Muscle of arm (tissue), 12 donors: ENCODE results near the gene ITCH. TPM values are rescaled to one million over a fixed set of nuclear protein-coding genes. Genes with fewer than 3 reads are reported as not detected.
A peak's percentile ranks its signal among the peaks of the same experiment; 100 is the strongest.
"Not testable (repeated sequence)": the region's sequence is repeated elsewhere in the genome, so short reads cannot be mapped to it uniquely, and the experiment has no call there.

ENCODE experiments used
- DNase-seq: peaks from one replicate; pipeline ENCODE4 v3.0.0-alpha.2; 2013
- polyA plus RNA-seq, 12 donors: library from polyadenylated mRNA; unstranded; fragments of 120-200 nt; gene quantifications; one replicate each; pipeline ENCODE4 v1.2.1, GENCODE V29; 2013; ENCODE audit not compliant: insufficient read length in 12 of 12

The ITCH gene
- polyA plus RNA-seq, 12 donors: 13.1 to 38.0 (median 31.3) TPM; not detected in 1

GRCh38 chr20:34507702-34508413, 144.8 kb downstream of the ITCH start:
- DNase-seq: no peak

- no peak for DNase-seq
Measured at GRCh38 chr20:34510575-34510974, 147.5 kb downstream of the ITCH start.

- DNase-seq: no peak
Measured at GRCh38 chr20:34511891-34512265, 148.8 kb downstream of the ITCH start.

GRCh38 chr20:34512266-34512954, 149.3 kb downstream of the ITCH start:
- DNase-seq: no peak

DNA sequence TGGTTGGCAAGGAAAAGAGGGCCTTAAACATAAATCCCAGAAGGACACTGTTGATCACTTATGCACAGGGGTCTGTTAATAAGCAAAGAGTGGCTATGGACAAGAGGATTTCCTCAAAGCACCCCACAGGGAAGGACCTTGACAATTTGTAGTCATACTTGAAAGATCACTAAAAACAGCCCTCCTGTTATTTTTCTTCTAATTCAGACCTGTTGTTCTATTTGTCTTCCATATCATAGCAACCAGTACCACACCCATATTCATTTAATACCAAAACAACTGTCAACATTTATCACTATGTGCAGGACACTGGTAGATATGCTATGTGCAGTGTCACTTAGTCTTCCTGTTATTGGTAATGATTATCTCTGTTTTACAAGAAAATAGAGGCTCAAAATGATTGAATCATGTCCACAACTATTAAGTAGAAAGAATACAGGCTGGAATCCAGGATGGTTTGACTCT, 149.9 kb downstream of the ITCH start:
- DNase-seq: no peak

DNA sequence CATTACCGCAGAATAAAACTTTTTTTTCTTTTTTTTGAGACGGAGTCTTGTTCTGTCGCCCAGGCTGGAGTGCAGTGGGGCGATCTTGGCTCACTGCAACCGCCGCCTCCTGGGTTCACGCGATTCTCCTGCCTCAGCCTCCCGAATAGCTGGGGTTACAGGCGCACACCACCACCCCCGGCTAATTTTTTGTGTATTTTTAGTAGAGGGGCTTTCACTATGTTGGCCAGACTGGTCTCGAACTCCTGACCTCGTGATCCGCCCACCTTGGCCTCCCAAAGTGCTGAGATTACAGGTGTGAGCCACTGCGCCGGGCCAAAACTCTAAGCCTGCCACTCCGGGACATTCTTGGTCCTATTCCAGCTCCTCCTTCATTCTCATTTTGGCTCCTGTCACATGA, 151.0 kb downstream of the ITCH start:
- DNase-seq: not testable (repeated sequence)

GRCh38 chr20:34514897-34515483, 151.9 kb downstream of the ITCH start:
- DNase-seq: no peak

DNA sequence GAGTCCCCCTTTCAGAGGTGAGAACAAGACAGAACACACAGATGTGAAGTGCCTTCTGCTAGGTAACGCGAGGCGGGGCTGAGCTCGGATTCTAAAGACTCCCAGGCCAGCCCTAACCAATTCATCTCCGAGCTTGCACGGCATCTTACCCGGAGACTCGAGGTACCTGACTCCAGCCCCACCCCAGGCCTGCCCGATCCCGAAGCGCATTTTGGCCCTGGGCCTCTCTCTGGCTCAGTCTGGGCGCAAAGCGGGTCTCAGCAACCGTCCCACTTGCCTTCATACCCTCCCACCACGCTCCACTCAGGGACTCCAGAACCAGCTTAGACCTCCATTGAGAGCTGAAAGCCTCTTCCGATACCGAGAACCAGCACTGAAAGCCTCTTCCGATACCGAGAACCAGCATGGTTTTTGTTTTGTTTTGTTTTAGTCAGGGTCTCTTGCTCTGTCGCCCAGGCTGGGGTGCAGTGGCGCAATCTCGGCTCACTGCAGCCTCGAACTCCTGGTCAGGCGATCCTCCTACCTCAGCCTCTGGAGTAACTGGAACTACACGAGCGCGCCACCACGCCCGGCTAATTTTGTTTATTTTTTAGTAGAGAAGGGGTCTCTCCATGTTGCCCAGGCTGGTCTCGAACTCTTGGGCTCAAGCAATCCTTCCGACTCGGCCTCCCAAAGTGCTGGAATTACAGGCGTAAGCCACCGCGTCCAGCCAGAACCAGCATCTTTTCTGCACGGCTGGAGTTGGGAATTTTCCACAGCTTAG, 152.6 kb downstream of the ITCH start:
- peak; percentile 38 for DNase-seq

GRCh38 chr20:34516247-34517113, 153.4 kb downstream of the ITCH start, which contains the start of gene DYNLRB1:
Gene DYNLRB1, plus strand, starts transcription at chr20:34516422. Its CDS starts 37 bp downstream, at chr20:34516459.
- peak; percentile 98 for DNase-seq

DNA sequence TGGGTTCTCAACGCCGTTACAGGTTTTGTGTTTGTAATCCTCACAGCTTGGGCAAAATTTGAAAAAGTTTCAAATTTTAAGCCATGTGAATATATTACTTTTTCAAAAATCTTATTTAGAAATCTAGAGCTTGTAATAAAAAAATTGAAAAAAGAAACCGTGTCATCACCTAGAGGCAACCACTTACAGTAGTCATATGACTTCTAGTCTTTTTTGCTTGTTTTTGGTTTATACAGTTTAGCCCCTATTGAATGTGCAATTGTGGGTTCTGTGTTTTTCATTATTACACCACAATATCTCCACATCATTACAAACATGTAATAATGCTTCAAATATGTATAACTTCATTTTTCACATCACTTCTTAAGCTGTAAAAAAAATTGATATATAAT, 154.0 kb downstream of the ITCH start:
- DNase-seq: no peak

DNA sequence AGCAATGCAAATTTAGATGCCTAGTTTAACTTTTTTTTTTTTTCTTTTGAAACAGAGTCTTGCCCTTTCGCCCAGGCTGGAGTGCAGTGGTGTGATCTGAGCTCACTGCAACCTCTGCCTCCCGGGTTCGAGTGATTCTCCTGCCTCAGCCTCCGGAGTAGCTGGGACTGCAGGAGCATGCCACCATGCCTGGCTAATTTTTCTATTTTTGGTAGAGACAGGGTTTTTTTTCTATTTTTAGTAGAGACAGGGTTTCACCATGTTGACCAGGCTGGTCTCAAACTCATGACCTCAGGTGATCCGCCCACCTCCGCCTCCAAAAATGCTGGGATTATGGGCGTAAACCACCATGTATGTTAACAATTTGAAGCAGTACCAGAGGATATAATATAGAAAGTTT, 155.8 kb downstream of the ITCH start:
- not testable (repeated sequence) for DNase-seq

GRCh38 chr20:34519841-34520240, 156.8 kb downstream of the ITCH start:
- not testable (repeated sequence) for DNase-seq

DNA sequence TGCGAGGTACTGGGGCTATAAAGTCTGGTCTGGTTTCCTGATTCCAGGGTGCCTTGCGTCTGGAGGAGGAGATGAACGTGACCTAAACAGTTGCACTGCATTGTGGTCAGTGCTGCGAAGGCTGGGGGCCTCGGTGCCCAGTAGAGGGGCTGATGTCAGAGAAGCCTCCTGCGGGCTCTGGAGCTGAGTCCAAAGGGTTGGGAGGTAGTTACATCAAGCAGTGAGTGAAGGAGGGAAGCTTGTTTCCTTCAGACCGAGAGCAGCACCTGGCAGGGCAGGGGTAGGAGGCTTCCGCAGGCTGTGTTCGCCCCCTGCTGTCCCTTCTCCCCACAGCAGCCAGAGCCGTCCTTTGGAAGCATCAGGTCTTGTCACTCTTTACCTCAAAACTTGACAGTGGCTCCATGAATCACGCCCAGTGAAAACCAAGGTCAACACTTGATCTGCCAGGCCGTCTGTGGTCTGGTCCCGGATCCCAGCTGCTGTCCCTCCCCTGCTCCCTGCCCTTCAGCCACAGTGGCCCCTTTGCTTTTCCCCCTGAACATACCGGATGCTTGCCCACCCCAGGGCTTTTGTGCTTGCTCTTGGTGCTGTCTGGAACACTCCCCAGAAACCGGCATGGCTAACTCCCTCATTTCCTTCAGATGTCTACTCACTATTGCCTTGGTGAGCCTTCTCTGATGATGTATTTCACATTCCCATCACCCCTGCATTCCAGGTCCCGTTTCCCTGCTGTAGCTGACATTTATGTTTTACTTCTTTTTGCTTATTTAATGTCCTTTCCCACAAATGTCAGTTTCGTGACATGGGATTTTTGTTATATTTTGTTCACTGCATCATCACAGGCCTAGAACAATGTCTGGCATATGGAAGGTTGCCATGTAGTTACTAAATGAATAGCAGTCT, 160.1 kb downstream of the ITCH start:
- DNase-seq: no peak

DNA sequence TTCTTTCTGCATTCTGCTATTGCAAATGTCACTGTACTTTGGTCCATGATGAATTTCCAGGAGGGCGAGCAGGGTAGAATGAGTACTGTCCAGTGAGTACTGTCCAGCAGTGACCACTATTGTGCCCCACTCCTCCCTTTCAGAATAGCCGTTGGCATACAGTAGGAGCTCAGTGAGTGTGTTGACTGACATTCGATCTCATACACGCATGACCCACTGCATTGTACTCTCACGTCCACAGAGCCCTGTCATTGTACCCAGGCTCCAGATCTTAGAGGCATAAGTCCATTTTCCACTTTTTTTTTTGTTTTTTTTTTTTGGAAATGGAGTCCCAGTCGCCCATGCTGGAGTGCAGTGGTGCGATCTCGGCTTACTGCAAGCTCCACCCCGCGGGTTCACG, 161.4 kb downstream of the ITCH start:
- no peak for DNase-seq

DNA sequence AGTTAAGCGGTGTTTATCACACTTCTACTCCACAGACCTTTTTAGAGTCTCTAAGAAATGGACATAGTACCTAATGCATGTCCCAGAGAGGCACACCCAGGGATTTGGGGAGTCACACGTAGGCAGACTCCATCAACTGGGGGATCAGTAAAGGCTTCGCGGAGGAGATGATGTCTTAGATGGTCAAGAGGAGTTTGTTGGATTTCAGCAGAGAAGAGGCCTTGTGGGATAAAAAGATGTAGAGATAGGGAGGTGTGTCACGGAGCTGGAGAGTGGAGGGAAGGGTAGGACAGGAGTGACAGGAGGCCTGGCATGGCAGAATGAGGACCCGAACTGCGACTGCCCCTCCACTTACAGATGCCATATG, 162.3 kb downstream of the ITCH start:
- no peak for DNase-seq

DNA sequence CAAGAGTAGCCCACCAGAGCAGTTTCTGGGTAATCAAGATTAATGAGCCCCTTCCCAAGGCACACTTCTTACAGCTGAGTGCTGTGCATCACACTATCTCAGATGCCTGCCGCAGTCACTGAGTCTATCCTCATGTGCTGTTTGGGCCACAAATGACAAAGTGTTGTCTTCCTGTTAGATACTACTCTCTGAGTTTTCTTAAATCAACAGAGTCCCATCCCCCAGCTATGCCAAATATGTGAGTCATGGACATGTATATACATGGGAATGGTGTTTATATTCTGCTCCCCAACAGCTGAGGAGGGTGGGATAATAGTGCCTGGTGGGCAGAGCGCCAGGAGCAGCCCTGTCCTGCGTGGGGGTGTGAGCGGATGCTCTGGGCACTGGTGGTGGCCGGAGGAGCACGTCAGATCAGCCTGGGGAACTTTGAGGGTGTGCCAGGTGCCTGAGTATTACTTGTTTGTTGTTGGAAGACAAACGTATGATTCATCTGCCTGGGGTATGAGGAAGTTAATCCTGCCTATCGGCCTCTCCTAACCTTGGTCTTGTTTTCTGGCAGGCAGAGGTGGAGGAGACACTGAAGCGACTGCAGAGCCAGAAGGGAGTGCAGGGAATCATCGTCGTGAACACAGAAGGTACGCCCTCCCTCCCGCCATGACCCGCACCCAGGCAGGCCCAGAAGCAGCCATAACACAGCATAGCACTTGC, 162.8 kb downstream of the ITCH start:
- DNase-seq: no peak

GRCh38 chr20:34526466-34526865, 163.4 kb downstream of the ITCH start:
- no peak for DNase-seq

GRCh38 chr20:34527016-34527415, 163.9 kb downstream of the ITCH start:
- DNase-seq: no peak

DNA sequence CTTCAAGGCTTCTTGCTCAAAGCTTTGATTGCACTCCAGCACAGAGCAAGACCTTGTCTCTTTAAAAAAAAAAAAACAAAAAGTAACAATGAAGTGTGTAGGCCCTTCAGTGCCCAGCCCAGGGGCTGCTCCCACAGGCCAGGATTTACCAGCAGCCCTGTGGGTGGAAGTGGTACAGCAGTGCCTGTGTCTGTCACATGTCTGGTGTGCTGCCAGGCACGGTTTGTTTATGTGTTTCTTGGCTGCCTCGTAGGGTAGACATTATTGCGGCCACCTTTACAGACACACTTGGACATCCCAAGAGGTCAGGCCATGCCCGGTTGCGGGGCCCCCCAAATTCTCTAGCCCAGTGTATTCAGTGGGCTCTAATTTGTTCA, 165.8 kb downstream of the ITCH start:
- DNase-seq: no peak

- no peak for DNase-seq
Measured at GRCh38 chr20:34529742-34530141, 166.7 kb downstream of the ITCH start.
